Astrocyte of the cerebellum (primary cell): ENCODE results near the gene BCL11A.

Source experiments
- DNase-seq: peaks from one replicate; pipeline ENCODE4 v3.0.0-alpha.2; 2011; ENCODE audit warnings: low read depth
- H3K4me3 ChIP-seq: 2 replicates; pipeline ENCODE4 v1.5.1; 2011; ENCODE audit warnings: mild to moderate bottlenecking, low read depth, low read length, moderate library complexity
- CTCF ChIP-seq: IDR thresholded peaks from 2 replicates; pipeline ENCODE4 v1.5.1; 2012; ENCODE audit warnings: low read length, low read depth, moderate library complexity, mild to moderate bottlenecking; ENCODE audit errors: missing control alignments
- in situ Hi-C: cut with HindIII; loops from 2 replicates; pipeline ENCODE4 v1.10.0; 2017; ENCODE audit warnings: low sequenced_read_pairs

BCL11A gene

GRCh38 chr2:60502144-60502543, 51.3 kb downstream of the BCL11A start:
- DNase-seq = no peak
- no peak overlapping the region for H3K4me3 ChIP-seq
- in situ Hi-C loops = no loop called here
- TF ChIP-seq CTCF = no peak

- no peak overlapping the region for H3K4me3 ChIP-seq
- no peak for TF ChIP-seq CTCF
- peak; percentile 13 for DNase-seq
- in situ Hi-C loops = no loop called here
Measured at GRCh38 chr2:60500861-60501260, 52.6 kb downstream of the BCL11A start.

- in situ Hi-C loops = no loop called here
- no peak for TF ChIP-seq CTCF
- no peak for DNase-seq
- no peak overlapping the region for H3K4me3 ChIP-seq
Measured at GRCh38 chr2:60499651-60500265, 53.7 kb downstream of the BCL11A start.

GRCh38 chr2:60498816-60499429, 54.5 kb downstream of the BCL11A start:
- H3K4me3 ChIP-seq = no peak overlapping the region
- in situ Hi-C loops = no loop called here
- TF ChIP-seq CTCF = no peak
- no peak for DNase-seq

- TF ChIP-seq CTCF = no peak
- in situ Hi-C loops = no loop called here
Measured at GRCh38 chr2:60498127-60498815, 55.2 kb downstream of the BCL11A start.

GRCh38 chr2:60497500-60497899, 56.0 kb downstream of the BCL11A start:
- no peak for DNase-seq
- in situ Hi-C loops = no loop called here
- H3K4me3 ChIP-seq = no peak overlapping the region
- TF ChIP-seq CTCF = no peak

More at GRCh38 chr2:60498127-60498815, 55.2 kb downstream of the BCL11A start:
- H3K4me3 ChIP-seq = no peak overlapping the region
- no peak for DNase-seq
